ENCODE data around the gene PPM1B. TPM values are rescaled to one million over a fixed set of nuclear protein-coding genes. Genes with fewer than 3 reads are reported as not detected.

PPM1B gene
- total and polyA plus RNA-seq, 2 of the 4 experiments (the other 2 are of a cell fraction) = 13.4 to 14.7 TPM

GRCh38 chr2:44119878-44120277 lies 48.8 kb upstream of the PPM1B start:
- Histone ChIP-seq H4K5ac (ENCODE audit: low read depth, low read length) (no peak overlapping the region), H2AFZ (replicated peaks; ENCODE audit: low read length, poor library complexity) (no peak overlapping the region), H2AK5ac (ENCODE audit: low read depth, low read length) (peak overlapping the region; percentile 73; the same call in 1 of the 2 replicates), H3K4me1 (ENCODE audit: control insufficient read depth, insufficient read depth, low read length) (no peaks in the 10 kb centered on the region), H3K14ac (replicated peaks; ENCODE audit: low read depth, low read length) (no peak overlapping the region), H2AK9ac (replicated peaks; ENCODE audit: low read depth, low read length, poor library complexity) (no peak overlapping the region), H4K91ac (ENCODE audit: insufficient read depth, low read depth, low read length) (peak overlapping the region; percentile 50), H3K36me3 (ENCODE audit: control insufficient read depth, insufficient read depth, low read length) (no peaks in the 10 kb centered on the region), H3K56ac (ENCODE audit: extremely low read depth, insufficient read depth, low read length) (no peak overlapping the region), H3K79me1 (ENCODE audit: low read depth in 1 of 2, low read length in 2 of 2) (no peaks in the 10 kb centered on the region), H3K27me3 (ENCODE audit: control insufficient read depth, insufficient read depth, low read length) (no peaks in the 10 kb centered on the region), H2BK20ac (ENCODE audit: low read depth, low read length) (peak overlapping the region; percentile 97), H3K9me3 (ENCODE audit: control insufficient read depth, insufficient read depth, low read length) (no peaks in the 10 kb centered on the region), H4K8ac (ENCODE audit: low read depth in 2 of 2, low read length in 2 of 2) (no peak overlapping the region), H3K27ac (ENCODE audit: insufficient read depth, low read length) (no peak overlapping the region), H3K4me2 (ENCODE audit: low read depth, low read length) (no peak overlapping the region), H2BK15ac (ENCODE audit: low read depth, low read length) (no peak overlapping the region), H2BK5ac (ENCODE audit: low read depth, low read length, poor library complexity, severe bottlenecking) (peak overlapping the region; percentile 50), H2BK120ac (ENCODE audit: low read depth, low read length) (no peak overlapping the region; the same call in 1 of the 2 replicates), H3K4ac (ENCODE audit: low read depth, low read length) (peak overlapping the region; percentile 71; the same call in 1 of the 2 replicates), H3K4me3 (ENCODE audit: insufficient read depth, low read depth, low read length) (no peak overlapping the region), H3K23ac (ENCODE audit: low read depth, low read length) (0 out of 2 replicates have a peak overlapping the region, but pooled peaks have one; percentile 79), H3K18ac (ENCODE audit: low read depth, low read length) (no peak overlapping the region), H3K9me1 (ENCODE audit: insufficient read depth, low read length) (0 out of 2 replicates have a peak, but pooled peaks cover 2% of the 10 kb centered on the region), H3K9ac (ENCODE audit: low read depth, low read length) (no peak overlapping the region), H4K20me1 (ENCODE audit: insufficient read depth, low read length) (no peaks in the 10 kb centered on the region; the same call in 1 of the 2 replicates)
- intact Hi-C loops (cut with micrococcal nuclease) = no loop called here
- ChIA-PET CTCF (no interaction called here), POLR2A (ENCODE audit: unreplicated experiment) (no interaction called here)
- no peak for TF ChIP-seq FOS (IDR thresholded peaks at IDR 0.05; ENCODE audit: low read depth, low read length)
- no peak for TF ChIP-seq MXI1 (IDR thresholded peaks at IDR 0.05; ENCODE audit: borderline replicate concordance, low read depth, low read length)
- no peak for TF ChIP-seq USF2 (IDR thresholded peaks at IDR 0.05; ENCODE audit: low read depth, low read length)
- TF ChIP-seq SMC3 (IDR thresholded peaks at IDR 0.05; ENCODE audit: low read depth, low read length) = no peak
- TF ChIP-seq CEBPB (IDR thresholded peaks at IDR 0.05; ENCODE audit: low read depth, low read length) = no peak
- no peak for TF ChIP-seq ELK1 (IDR thresholded peaks at IDR 0.05; ENCODE audit: borderline replicate concordance, low read depth, low read length)
- TF ChIP-seq NFE2L2 (IDR thresholded peaks at IDR 0.05; ENCODE audit: low read depth, low read length) = no peak
- TF ChIP-seq BHLHE40 (IDR thresholded peaks at IDR 0.05; ENCODE audit: low read depth, low read length) = no peak
- no peak for TF ChIP-seq CHD1 (IDR thresholded peaks at IDR 0.05; ENCODE audit: low read depth, low read length)
- TF ChIP-seq RCOR1 (IDR thresholded peaks at IDR 0.05; ENCODE audit: insufficient replicate concordance, low read length) = no peak
- TF ChIP-seq RFX5 (IDR thresholded peaks at IDR 0.05; ENCODE audit: low read depth, low read length) = no peak
- TF ChIP-seq CTCF (conservative IDR thresholded peaks at IDR 0.05; ENCODE audit: low read depth, low read length) = no peak
- no peak for TF ChIP-seq RAD21 (IDR thresholded peaks at IDR 0.05; ENCODE audit: low read length)
- BruUV-seq (replicated peaks) = no TSS peak
- no peak for DNase-seq
- dilution Hi-C loops (cut with HindIII; ENCODE audit: low sequenced_read_pairs, unreplicated experiment) = no loop called here
- in situ Hi-C loops (cut with MboI; ENCODE audit: low sequenced_read_pairs) = no loop called here
- no peak for ATAC-seq (ENCODE audit: low read depth)

Measured in IMR-90 (cell line).